CD4-positive, alpha-beta T cell treated with Interleukin-12 subunit alpha and Interleukin-12 subunit beta, for 1 hour (primary cell): ENCODE measurements around the gene EBI3.
"Not testable (repeated sequence)": the region's sequence is repeated elsewhere in the genome, so short reads cannot be mapped to it uniquely, and the experiment has no call there.

Source experiments
- DNase-seq: peaks from one replicate; pipeline ENCODE4 v3.0.0-alpha.2; 2020

Gene EBI3

DNA sequence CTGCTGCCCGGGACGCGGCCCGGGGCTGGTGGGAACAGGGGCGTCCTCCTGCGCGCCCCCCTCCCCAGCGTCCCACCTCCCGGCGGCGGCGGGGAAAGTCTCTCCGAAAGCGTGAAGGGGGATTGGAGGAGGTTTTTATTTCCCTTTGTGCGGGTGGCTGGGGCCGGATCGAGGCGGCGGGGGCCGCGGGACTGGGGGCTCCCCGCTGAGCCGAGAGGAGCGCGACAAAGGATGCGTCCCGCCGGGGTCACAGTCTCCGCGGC is 49.9 kb downstream of the EBI3 start:
- no peak for DNase-seq

DNA sequence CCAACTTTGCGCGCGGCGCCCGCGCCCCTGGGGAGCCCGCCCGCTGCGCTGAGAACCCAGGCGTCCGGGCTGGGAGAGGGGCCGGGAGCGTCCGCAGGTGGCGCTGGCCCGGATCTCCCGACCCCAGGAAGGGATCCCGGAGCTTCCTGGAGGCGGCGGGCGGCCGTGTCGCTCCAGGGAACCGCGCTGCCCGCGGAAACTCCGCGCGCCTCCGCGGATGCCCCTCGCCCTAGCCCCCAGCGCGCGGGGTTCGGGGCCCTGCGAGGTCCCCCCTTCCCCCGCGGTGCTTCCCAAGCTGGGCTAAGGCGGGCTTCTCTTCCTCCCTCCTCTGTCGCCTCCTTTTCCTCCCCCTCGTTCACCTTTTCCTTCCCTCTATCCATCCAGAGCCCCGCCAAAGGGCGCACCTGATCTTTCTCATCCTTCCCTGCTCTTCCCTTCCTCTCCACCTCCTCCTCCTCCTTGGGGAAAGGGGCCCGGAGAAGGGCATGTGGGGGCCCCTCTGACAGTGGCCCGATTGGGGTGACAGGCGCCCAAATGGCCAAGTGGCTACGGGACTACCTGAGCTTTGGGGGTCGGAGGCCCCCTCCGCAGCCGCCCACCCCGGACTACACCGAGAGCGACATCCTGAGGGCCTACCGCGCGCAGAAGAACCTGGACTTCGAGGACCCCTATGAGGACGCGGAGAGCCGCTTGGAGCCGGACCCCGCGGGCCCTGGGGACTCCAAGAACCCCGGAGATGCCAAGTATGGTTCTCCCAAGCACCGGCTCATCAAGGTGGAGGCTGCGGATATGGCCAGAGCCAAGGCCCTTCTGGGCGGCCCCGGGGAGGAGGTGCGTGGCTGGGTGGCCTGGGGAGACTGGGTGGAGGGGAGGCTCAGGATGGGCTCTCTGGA is 50.5 kb downstream of the EBI3 start:
- DNase-seq: no peak

DNA sequence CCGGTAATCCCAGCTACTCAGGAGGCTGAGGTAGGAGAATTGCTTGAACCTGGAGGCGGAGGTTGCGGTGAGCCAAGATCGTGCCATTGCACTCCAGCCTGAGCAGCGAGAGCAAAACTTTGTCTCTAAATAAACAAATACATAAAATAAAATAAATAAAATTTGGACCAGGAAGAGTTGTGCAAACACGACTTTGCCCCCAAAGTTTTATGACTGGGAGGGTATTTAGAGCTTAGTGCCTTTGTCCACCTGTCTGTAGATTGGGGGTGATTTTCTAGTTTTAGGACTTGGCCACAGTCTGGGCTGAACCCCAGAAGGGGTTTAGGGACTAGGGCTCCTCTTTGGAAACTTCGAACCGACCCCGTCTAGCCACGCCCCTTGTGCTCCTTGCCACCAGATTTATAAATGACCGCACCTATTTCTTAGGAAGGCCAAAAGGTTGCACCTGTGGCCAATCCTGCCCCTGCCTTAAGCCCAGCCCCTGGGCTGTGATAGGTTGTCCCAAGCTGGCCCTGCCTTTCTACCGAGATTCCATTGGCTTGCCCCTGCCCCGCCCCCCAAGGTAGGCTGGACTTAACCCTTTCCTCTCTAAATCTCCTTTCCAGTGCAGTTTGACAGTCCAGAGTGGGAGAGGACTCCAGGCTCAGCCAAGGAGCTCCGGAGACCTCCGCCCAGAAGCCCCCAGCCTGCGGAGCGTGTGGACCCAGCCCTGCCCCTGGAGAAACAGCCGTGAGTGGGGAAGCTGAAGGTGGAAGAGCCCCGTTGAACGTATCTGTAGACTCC is 55.0 kb downstream of the EBI3 start:
- no peak for DNase-seq

DNA sequence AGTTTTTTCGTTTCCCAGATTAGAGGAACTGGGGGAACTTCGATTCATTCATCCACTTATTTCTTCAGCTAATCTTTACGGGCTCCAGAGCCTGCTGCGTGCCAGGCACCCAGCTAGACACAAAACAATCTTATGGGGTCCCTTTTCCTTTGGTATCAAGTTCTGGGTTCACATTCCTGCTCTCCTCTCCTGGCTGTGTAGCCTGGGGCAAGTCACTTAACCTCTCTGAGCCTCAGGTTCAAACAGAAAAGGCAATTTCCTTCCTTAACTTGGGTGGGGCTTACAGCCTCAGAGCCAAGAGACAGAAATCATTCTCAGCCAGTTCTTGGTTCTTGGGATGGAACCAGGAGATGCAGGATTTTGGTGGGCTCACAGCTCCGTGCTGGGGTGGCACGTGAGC is 55.7 kb downstream of the EBI3 start:
- DNase-seq: no peak

DNA sequence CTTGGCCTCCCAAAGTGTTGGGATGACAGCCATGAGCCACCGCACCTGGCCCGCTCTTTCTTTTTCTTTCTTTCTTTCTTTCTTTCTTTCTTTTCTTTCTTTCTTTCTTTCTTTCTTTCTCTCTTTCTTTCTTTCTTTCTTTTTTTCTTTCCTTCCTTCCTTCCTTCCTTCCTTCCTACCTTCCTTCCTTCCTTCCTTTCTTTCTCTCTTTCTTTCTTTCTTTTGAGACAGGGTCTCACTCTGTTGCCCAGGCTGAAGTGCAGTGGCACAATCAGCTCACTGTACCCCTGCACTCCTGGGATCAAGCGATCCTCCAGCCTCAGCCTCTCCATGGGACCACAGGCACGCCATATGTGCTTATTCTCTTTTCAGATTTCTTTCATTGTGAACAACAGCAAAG is 56.8 kb downstream of the EBI3 start:
- DNase-seq: not testable (repeated sequence)
